ENCODE data around the gene FAM171A1.
"Not testable (repeated sequence)": the region's sequence is repeated elsewhere in the genome, so short reads cannot be mapped to it uniquely, and the experiment has no call there.

The FAM171A1 gene

GRCh38 chr10:15333909-15334649 lies 37.0 kb downstream of the FAM171A1 start:
- Histone ChIP-seq H3K36me3 (no peaks in the 10 kb centered on the region), H3K4me1 (ENCODE audit: control insufficient read depth in 1 of 2, insufficient read depth in 1 of 2, low read depth in 1 of 2, low read length in 1 of 2) (no peaks in the 10 kb centered on the region), H3K9me3 (no peaks in the 10 kb centered on the region), H3K27me3 (no peaks in the 10 kb centered on the region), H3K27ac (no peak overlapping the region), H3K4me3 (ENCODE audit: low read depth in 1 of 2, low read length in 1 of 2) (no peak overlapping the region)
- TF ChIP-seq, protein P1, sequence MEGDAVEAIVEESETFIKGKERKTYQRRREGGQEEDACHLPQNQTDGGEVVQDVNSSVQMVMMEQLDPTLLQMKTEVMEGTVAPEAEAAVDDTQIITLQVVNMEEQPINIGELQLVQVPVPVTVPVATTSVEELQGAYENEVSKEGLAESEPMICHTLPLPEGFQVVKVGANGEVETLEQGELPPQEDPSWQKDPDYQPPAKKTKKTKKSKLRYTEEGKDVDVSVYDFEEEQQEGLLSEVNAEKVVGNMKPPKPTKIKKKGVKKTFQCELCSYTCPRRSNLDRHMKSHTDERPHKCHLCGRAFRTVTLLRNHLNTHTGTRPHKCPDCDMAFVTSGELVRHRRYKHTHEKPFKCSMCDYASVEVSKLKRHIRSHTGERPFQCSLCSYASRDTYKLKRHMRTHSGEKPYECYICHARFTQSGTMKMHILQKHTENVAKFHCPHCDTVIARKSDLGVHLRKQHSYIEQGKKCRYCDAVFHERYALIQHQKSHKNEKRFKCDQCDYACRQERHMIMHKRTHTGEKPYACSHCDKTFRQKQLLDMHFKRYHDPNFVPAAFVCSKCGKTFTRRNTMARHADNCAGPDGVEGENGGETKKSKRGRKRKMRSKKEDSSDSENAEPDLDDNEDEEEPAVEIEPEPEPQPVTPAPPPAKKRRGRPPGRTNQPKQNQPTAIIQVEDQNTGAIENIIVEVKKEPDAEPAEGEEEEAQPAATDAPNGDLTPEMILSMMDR (IDR thresholded peaks at IDR 0.05), result no peak

DNA sequence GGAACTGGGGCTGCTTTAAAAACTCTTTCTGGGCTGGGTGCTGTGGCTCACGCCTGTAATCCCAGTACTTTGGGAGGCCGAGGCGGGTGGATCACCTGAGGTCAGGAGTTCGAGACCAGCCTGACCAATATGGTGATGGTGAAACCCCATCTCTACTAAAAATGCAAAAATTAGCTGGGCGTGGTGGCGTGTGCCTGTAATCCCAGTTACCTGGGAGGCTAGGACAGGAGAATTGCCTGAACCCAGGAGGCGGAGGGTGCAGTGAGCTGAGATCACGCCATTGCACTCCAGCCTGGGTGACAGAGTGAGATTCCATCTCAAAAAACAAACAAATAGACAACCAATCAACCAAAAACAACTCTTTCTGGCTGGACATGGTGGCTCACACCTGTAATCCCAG lies 37.9 kb downstream of the FAM171A1 start:
- not testable (repeated sequence) for H3K27me3 ChIP-seq; H3K4me1 ChIP-seq (ENCODE audit: control insufficient read depth in 1 of 2, insufficient read depth in 1 of 2, low read depth in 1 of 2, low read length in 1 of 2); H3K4me3 ChIP-seq (ENCODE audit: low read depth in 1 of 2, low read length in 1 of 2); H3K27ac ChIP-seq; H3K36me3 ChIP-seq; H3K9me3 ChIP-seq

GRCh38 chr10:15331461-15331860 lies 39.6 kb downstream of the FAM171A1 start:
- TF ChIP-seq, protein P1 (IDR thresholded peaks at IDR 0.05), result no peak
- no peaks in the 10 kb centered on the region for H3K27me3 ChIP-seq
- H3K4me3 ChIP-seq (ENCODE audit: low read depth in 1 of 2, low read length in 1 of 2), result no peak overlapping the region
- no peaks in the 10 kb centered on the region for H3K9me3 ChIP-seq
- no peaks in the 10 kb centered on the region for H3K36me3 ChIP-seq
- H3K27ac ChIP-seq, result no peak overlapping the region
- no peaks in the 10 kb centered on the region for H3K4me1 ChIP-seq (ENCODE audit: control insufficient read depth in 1 of 2, insufficient read depth in 1 of 2, low read depth in 1 of 2, low read length in 1 of 2)

- Histone ChIP-seq H3K36me3 (no peaks in the 10 kb centered on the region), H3K27me3 (peaks cover 18% of the 10 kb centered on the region), H3K27ac (no peak overlapping the region), H3K4me1 (ENCODE audit: control insufficient read depth in 1 of 2, insufficient read depth in 1 of 2, low read depth in 1 of 2, low read length in 1 of 2) (no peaks in the 10 kb centered on the region), H3K4me3 (ENCODE audit: low read depth in 1 of 2, low read length in 1 of 2) (no peak overlapping the region), H3K9me3 (no peaks in the 10 kb centered on the region)
- TF ChIP-seq, protein P1 (IDR thresholded peaks at IDR 0.05), result no peak
These were observed 41.7 kb downstream of the FAM171A1 start for GRCh38 chr10:15329437-15329836.

DNA sequence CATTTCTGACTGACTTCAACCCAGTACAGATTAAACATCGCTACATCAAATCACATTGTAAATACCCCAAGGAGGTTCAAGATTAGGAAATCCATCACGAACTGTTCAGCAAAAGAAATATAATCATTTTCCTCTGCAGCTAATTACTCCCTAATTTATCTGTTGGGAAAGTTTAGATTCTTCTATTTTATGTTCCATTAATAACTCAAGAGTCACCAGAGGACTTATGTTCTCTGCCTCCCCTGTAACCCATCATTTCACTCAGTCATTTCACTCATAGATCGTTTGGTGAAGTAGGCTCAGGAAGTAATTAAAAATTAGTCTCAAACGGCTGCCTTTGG lies 45.2 kb downstream of the FAM171A1 start:
- Histone ChIP-seq H3K27me3 (peaks cover 25% of the 10 kb centered on the region), H3K9me3 (no peaks in the 10 kb centered on the region), H3K4me1 (ENCODE audit: control insufficient read depth in 1 of 2, insufficient read depth in 1 of 2, low read depth in 1 of 2, low read length in 1 of 2) (no peaks in the 10 kb centered on the region), H3K36me3 (no peaks in the 10 kb centered on the region), H3K4me3 (ENCODE audit: low read depth in 1 of 2, low read length in 1 of 2) (no peak overlapping the region), H3K27ac (no peak overlapping the region)
- TF ChIP-seq, protein P1 (IDR thresholded peaks at IDR 0.05), result no peak

GRCh38 chr10:15325243-15325943 lies 45.7 kb downstream of the FAM171A1 start:
- TF ChIP-seq, protein P1 (IDR thresholded peaks at IDR 0.05), result no peak
- no peaks in the 10 kb centered on the region for H3K4me1 ChIP-seq (ENCODE audit: control insufficient read depth in 1 of 2, insufficient read depth in 1 of 2, low read depth in 1 of 2, low read length in 1 of 2)
- no peak overlapping the region for H3K4me3 ChIP-seq (ENCODE audit: low read depth in 1 of 2, low read length in 1 of 2)
- peaks cover 25% of the 10 kb centered on the region for H3K27me3 ChIP-seq
- no peak overlapping the region for H3K27ac ChIP-seq
- H3K36me3 ChIP-seq, result no peaks in the 10 kb centered on the region
- H3K9me3 ChIP-seq, result no peaks in the 10 kb centered on the region

Measured in neutrophil (primary cell).